K562 (cell line): ENCODE measurements around the gene NSMF. TPM values are rescaled to one million over a fixed set of nuclear protein-coding genes. Genes with fewer than 3 reads are reported as not detected.

ENCODE experiments used
- CTCF ChIP-seq, 3 experiments: IDR thresholded peaks in 2 of 3; conservative IDR thresholded peaks in 1 of 3; 2 replicates each; pipeline ENCODE4 v1.5.1; 2011 to 2012; ENCODE audit warnings: low read length in 3 of 3, mild to moderate bottlenecking in 3 of 3, control low read depth in 2 of 3, improper control_type of control experiment in 1 of 3, inconsistent platforms in 1 of 3, low read depth in 1 of 3, mixed read lengths in 1 of 3, moderate library complexity in 1 of 3; ENCODE audit not compliant: insufficient read depth in 2 of 3
- EGR1 ChIP-seq: fragments of 450-650 bp; conservative IDR thresholded peaks from 2 replicates; pipeline ENCODE4 v1.6.1; 2017; ENCODE audit warnings: mild to moderate bottlenecking
- ETS2 ChIP-seq: IDR thresholded peaks from 2 replicates; pipeline ENCODE4 v1.6.1; 2016; ENCODE audit warnings: borderline replicate concordance, missing genetic modification characterization, mild to moderate bottlenecking, moderate library complexity, missing compliant biosample characterization; ENCODE audit not compliant: poor library complexity, severe bottlenecking
- GABPB1 ChIP-seq: sonication (generic); formaldehyde crosslinking; IDR thresholded peaks from 2 replicates; pipeline ENCODE4 v1.8.0; 2022; ENCODE audit warnings: mild to moderate bottlenecking, missing genetic modification reagents
- GTF2A2 ChIP-seq: IDR thresholded peaks from 2 replicates; pipeline ENCODE4 v1.6.1; 2016; ENCODE audit warnings: mild to moderate bottlenecking, missing genetic modification characterization, missing compliant biosample characterization
- HDAC1 ChIP-seq, 2 experiments: fragments of 450-650 bp; IDR thresholded peaks; 2 replicates each; pipeline ENCODE4 v1.6.1; 2016 to 2017; ENCODE audit warnings: inconsistent platforms in 1 of 2, mild to moderate bottlenecking in 1 of 2, moderate library complexity in 1 of 2
- NCOR1 ChIP-seq: fragments of 450-650 bp; IDR thresholded peaks from 2 replicates; pipeline ENCODE4 v1.6.1; 2016; ENCODE audit warnings: mild to moderate bottlenecking, moderate library complexity
- NR2C2 ChIP-seq, 2 experiments: fragments of 200-800 bp in 1 of 2; sonication (Bioruptor generic) in 1 of 2; sonication (generic) in 1 of 2; formaldehyde crosslinking in 1 of 2; IDR thresholded peaks; 2 replicates each; pipeline versions ENCODE4 v1.6.1 to v1.8.0; 2016 to 2022; ENCODE audit warnings: mild to moderate bottlenecking in 1 of 2, missing compliant biosample characterization in 1 of 2, missing genetic modification characterization in 1 of 2, missing genetic modification reagents in 1 of 2
- YBX1 ChIP-seq: fragments of 450-650 bp; IDR thresholded peaks from 2 replicates; pipeline ENCODE4 v1.7.1; 2016; ENCODE audit warnings: mild to moderate bottlenecking
- ZBTB33 ChIP-seq: sonication (generic); formaldehyde crosslinking; IDR thresholded peaks from 2 replicates; pipeline ENCODE4 v1.8.1; 2023; ENCODE audit warnings: mild to moderate bottlenecking, missing genetic modification reagents
- ZNF24 ChIP-seq: fragments of 450-650 bp; IDR thresholded peaks from 2 replicates; pipeline ENCODE4 v1.6.1; 2016
- ZNF253 ChIP-seq: fragments of 250-450 bp; sonication (Bioruptor Pico); conservative IDR thresholded peaks from 2 replicates; pipeline ENCODE4 v1.6.1; 2021; ENCODE audit warnings: mild to moderate bottlenecking
- ZNF609 ChIP-seq: sonication (generic); formaldehyde crosslinking; IDR thresholded peaks from 2 replicates; pipeline ENCODE4 v1.8.1; 2023; ENCODE audit warnings: missing genetic modification reagents, mild to moderate bottlenecking, borderline replicate concordance
- ZNF707 ChIP-seq: fragments of 250-450 bp; sonication (Bioruptor Pico); conservative IDR thresholded peaks from 2 replicates; pipeline ENCODE4 v1.8.0; 2022; ENCODE audit warnings: inconsistent platforms, mild to moderate bottlenecking, moderate library complexity
- polyA plus RNA-seq, 8 experiments: library from polyadenylated mRNA; depleted of rRNA in 4 of 8; stranded (reverse) in 5 of 8; unstranded in 3 of 8; fragments of >200 nt; fragmentation: Nextera tagmentation in 2 of 8; fragmentation: Illumina TruSeq in 1 of 8; extraction: Ambion mirVana in 2 of 8; extraction: Trizol in 1 of 8; gene quantifications; 2 replicates each; pipeline versions ENCODE4 v1.2.1 to v1.2.3, GENCODE V29; 2011 to 2014; ENCODE audit warnings: inconsistent platforms in 1 of 8, missing spikeins in 1 of 8
- total RNA-seq, 7 experiments: library from RNA; depleted of rRNA in 6 of 7; stranded (reverse); fragments of >200 nt in 6 of 7; fragmentation: Illumina TruSeq in 2 of 7; extraction: Trizol in 2 of 7; gene quantifications; 2 replicates each; pipeline versions ENCODE4 v1.2.1 to v1.2.3, GENCODE V29; 2011 to 2021; ENCODE audit warnings: low replicate concordance in 1 of 7
- TF ChIP-seq, protein P1 (sequence below): sonication (generic); formaldehyde crosslinking; IDR thresholded peaks from 2 replicates; pipeline ENCODE4 v1.8.1; 2022; ENCODE audit warnings: missing genetic modification reagents

The NSMF gene
- total and polyA plus RNA-seq, 9 of the 15 experiments (the other 6 are each of a cell fraction or from before 2014, with no cell fraction given) = 0.20 to 82.7 (median 29.3) TPM

DNA sequence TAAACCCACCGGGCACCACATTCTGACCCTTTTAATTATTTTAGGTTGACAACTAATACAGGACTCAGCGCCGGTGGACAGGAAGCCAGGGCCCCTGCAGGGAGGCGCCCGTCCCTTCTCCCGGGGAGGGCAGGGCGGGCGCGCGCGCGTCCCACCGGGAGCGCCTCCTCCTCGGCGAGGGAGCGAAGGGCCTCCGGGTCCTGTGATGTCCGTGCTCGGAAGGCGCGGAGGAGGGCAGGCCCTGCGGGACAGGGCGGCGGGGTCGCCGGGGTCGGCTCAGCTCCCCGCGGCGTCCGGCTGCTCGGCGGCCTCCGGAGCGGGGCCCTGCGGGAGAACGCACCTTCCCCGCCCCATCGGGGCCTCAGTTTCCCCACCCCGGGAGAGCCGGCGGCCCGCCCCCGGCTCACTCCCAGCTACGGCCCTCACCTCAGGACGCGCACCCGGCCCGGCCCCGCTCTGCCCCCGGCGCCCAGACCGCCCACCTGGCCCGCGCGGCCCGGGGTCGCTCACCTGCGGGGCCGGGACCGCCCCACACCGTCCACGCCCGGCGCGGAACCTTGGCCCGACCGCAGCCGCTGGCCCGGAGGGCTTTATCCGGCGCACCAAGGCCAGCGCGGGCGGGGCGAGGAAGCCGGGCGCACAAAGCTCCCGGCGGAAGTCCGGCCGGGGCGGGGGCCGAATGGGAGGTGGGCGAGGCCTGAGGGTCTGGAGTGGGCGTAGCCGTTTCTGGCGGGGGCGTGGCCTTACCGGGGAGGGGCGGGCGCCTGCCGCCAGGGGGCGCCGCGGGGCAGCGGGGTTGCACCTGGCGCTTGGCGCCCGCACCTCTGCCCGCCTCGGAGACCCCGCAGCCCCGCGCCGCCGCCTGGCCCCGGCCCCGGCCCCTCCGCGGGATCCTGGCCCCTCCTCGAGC is 36.3 kb downstream of the NSMF start, which contains the start of the genes EXD3 and NOXA1 (continued):
- TF ChIP-seq ZNF609 (CRISPR knock-in tag) = peak; percentile 52; the same call in 1 of the 2 replicates
- peak; percentile 59; the same call in 1 of the 2 replicates for TF ChIP-seq ZNF24
- peak; percentile 32; the same call in 1 of the 2 replicates for TF ChIP-seq GTF2A2
- TF ChIP-seq ZBTB33 (CRISPR knock-in tag) = peak; percentile 69
- peak; percentile 54; the same call in 1 of the 2 replicates for TF ChIP-seq ZNF707 (CRISPR knock-in tag)
- TF ChIP-seq ETS2 (tag) = peak; percentile 63
- TF ChIP-seq GABPB1 = peak; percentile 96
- TF ChIP-seq NCOR1 = peak; percentile 44; the same call in 1 of the 2 replicates
- 0 out of 4 replicates have a peak, but pooled peaks of 1 of the 2 experiments have one; percentile 11 for TF ChIP-seq HDAC1 (IDR thresholded peaks at IDR 0.05)
- no peak for TF ChIP-seq ZNF253 (CRISPR knock-in tag)
- TF ChIP-seq YBX1 = no peak
- peak; percentile 91 for TF ChIP-seq EGR1
- TF ChIP-seq, protein P1, sequence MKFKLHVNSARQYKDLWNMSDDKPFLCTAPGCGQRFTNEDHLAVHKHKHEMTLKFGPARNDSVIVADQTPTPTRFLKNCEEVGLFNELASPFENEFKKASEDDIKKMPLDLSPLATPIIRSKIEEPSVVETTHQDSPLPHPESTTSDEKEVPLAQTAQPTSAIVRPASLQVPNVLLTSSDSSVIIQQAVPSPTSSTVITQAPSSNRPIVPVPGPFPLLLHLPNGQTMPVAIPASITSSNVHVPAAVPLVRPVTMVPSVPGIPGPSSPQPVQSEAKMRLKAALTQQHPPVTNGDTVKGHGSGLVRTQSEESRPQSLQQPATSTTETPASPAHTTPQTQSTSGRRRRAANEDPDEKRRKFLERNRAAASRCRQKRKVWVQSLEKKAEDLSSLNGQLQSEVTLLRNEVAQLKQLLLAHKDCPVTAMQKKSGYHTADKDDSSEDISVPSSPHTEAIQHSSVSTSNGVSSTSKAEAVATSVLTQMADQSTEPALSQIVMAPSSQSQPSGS = no peak; the same call in 1 of the 2 replicates
- peak; percentile 51 to 84 (median 77) for TF ChIP-seq CTCF (IDR thresholded peaks at IDR 0.05 in 2 of 3, conservative IDR thresholded peaks at IDR 0.05 in 1 of 3; ENCODE audit: insufficient read depth in 2 of 3, low read depth in 1 of 3, low read length in 3 of 3)
- TF ChIP-seq NR2C2 (CRISPR knock-in tag; IDR thresholded peaks at IDR 0.05) = 0 out of 2 replicates have a peak, but pooled peaks have one; percentile 40
- peak; percentile 79 for TF ChIP-seq NR2C2 (tag; IDR thresholded peaks at IDR 0.05)
